Daoy (cell line): ENCODE measurements around the gene RHEX. TPM values are rescaled to one million over a fixed set of nuclear protein-coding genes. Genes with fewer than 3 reads are reported as not detected.
A peak's percentile ranks its signal among the peaks of the same experiment; 100 is the strongest.

Source experiments
- DNase-seq: peaks from one replicate; pipeline ENCODE4 v3.0.0-alpha.2; 2015; ENCODE audit warnings: low read depth
- total RNA-seq: library from RNA; depleted of rRNA; stranded (reverse); fragments of >200 nt; shearing (Covaris generic); gene quantifications from 2 replicates; pipeline ENCODE4 v1.2.3, GENCODE V29; 2014

RHEX gene
- total RNA-seq, 1 experiment from 2014 or later = not detected

DNA sequence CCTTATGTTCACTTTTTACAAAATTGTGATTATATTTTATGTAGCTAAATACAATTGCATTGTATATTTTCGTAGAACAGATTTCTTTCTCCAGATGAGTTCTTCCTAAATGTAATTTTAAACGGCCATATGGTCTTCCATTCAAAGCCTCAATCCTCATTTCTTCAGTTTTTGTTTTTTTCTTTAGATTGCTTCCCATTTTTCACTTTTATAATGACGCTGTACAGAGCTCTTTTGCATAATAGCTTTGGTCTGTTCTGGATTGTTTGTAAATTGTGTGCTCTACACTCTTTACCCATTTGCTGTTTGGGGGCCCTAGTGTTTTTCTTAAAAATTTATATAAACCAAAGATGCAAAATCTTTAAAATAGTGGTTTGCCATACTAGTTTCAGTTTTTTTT is 36.4 kb downstream of the RHEX start:
- DNase-seq = no peak

GRCh38 chr1:206094024-206094423 is 41.1 kb downstream of the RHEX start:
- DNase-seq = no peak

DNA sequence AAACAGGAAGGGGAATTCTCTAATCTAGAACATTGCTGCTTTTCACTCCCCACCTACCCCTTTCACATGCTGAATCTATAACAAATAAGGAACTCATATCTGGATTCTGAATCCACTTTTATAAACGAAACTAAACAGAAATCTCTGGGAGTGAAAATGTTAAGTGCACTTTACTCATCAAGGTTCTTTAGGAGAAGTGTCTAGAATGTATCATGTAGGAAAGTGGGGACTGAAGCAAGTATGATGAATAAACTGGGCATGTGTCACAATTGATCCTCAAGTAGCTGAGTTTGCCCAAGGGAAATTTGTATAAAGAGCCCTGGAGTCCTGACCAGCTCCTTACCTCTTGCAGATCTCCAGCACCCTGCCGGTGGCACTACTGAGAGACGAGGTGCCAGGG is 44.4 kb downstream of the RHEX start:
- no peak for DNase-seq

DNA sequence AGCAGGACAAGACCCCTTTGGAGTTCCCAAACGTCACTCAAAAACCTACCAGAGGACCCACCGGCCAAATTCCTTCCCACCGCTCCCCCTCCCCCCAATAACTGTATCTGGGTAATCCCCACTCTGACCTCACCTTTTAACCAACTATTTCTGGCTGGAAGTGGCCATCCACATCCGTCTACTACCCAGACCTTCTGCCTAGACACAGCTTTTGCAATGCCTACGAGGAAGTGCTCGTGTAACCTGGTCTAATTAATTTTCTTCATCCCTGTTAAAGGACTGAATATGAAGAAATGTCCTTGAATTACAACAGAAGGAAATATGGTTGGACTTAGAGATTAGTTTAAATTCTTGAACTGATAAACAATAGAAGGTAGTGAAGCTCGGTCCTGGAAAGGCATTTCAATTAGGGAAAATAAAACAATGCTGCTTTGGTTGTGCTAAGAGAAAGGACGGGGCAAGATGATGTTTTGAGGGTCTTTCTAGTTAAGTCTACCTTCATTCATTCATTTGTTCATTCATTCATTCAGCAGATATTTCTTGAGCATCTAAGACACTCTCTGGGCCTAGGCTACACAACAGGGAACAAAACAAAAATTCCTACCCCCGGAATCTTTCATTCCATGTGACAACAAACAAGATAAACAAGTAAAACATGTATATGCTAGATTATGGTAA is 45.4 kb downstream of the RHEX start:
- DNase-seq = no peak

DNA sequence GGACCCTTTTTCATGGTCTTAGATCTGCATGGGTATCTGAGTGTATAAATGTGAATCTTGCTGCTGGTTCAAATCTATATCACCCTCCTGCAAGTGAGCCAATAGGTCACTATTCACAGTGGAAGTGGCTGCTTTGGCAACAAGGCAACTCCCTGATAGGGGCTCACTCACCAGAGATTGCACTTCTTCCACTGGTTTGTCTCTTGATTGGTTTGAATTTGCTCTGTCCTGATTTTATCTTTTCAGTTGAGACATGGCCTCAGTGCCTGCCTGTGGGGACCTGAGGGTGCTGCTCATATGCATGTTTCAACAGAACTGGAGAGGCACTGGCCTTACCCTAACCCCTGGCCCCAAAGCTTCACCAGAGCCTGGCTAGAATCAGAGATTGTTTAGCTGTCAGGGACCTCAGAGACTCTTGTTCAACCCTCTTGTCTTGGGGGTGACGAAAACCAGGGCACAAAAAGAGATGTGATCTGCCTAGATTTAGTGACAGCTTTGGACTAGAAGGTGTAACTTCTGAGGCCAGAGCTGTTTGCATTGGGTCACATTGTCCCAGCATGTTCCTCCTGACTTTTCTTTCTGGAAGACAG is 47.3 kb downstream of the RHEX start:
- DNase-seq = no peak

DNA sequence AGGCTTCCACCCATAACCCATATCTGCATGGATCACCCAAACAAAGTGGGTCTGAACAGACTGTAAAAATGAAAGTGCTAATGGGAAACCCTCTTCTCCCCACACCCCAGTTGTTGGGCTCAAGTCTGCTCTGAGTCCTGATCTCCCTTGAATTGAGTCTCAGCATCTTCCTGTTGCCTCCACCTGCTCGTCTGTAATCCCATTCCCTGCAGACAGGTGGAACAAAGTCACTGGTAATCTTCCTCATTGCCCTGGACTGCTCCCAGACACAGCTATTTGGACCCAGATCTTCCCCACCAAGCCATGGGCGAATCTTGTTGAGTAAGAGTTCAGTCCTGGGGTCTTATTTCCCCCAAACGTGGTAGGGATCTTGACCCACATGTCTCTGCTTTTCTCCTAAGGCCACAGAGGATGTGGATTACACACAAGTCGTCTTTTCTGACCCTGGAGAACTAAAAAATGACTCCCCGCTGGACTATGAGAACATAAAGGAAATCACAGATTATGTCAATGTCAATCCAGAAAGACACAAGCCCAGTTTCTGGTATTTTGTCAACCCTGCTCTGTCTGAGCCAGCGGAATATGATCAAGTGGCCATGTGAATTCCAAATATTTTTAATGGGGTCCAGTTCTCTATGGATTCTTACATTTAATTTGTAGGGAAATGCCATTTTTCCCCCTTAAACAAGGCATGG is 48.5 kb downstream of the RHEX start:
- no peak for DNase-seq

GRCh38 chr1:206102292-206102936 is 49.4 kb downstream of the RHEX start:
- DNase-seq = no peak

DNA sequence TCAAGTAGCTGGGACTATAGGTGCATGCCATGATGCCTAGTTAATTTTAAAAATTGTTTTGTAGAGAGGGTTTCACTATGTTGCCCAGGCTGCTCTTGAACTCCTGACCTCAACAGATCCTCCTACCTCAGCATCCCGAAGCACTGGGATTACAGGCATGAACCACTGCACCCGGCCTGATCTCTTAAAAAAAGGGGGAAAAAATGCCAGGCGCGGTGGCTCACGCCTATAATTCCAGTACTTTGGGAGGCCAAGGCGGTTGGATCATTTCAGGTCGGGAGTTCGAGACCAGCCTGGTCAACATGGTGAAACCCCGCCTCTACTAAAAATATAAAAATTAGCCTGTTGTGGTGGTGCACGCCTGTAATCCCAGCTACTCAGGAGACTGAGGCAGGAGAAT is 51.0 kb downstream of the RHEX start:
- no peak for DNase-seq

DNA sequence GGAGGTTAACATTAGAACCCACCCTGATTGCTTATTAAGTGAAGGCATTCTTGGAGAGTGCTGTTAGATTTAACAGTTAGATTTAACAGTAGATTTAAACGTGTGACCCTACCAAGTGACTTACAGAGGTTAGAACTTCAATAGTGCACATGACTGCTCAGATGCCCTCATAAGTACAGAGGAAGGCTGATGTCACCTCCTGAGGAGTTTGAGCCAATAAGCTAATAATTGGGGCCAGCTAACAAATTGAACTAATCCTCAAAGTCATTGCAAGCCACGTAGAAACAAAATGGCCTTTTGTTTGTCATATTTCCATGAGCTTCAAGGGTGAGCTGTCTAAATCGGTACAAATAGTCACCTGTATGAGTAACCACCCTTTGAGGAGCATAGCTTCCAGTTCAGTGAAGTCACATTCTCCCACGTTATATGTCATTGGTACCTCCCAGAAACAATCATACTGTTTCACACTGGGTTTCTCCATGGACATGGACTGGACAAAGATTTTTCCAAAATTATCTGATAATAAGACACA is 52.6 kb downstream of the RHEX start:
- DNase-seq = no peak

DNA sequence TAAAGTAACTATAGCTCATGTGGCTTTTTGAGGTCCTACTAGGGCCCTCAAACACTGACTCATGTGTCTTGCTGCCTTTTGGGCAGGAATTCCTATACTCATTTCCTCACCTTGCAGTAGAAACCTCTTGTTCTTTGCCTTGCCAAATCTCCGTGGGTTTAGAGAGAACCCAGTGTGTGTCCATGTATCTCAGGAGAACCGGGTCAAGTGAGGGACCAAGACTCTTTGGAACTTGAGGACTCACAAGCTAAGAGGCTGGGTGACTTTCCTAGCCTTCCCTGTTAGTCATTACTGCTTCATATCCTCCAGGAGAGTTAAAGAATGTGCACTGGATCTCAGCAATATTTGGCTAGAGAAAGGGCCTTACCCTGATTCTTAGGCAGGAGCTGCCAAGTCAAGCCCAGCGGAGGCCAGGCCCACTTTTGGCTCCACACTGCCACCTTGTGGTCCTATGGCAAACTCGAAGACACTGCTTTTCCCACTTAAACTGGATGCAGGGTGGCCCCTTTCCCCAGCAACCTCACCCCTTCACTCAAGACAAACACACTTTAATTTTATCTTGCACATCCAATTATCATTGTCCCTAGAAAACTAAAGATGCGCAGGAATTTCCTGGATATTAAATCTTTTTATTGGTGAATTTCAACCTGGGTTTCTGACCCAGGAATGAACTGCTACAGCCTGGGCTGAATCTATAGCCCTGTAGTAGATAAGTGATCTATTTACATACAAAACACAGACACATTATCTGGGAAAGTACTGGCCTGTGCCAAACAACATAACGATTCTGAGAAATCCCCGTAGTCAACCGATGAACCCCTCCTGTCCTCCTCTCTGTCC is 53.6 kb downstream of the RHEX start:
- DNase-seq = peak; percentile 81

GRCh38 chr1:206107168-206107544 is 54.2 kb downstream of the RHEX start:
- DNase-seq = no peak

GRCh38 chr1:206108635-206109034 is 55.7 kb downstream of the RHEX start:
- no peak for DNase-seq

DNA sequence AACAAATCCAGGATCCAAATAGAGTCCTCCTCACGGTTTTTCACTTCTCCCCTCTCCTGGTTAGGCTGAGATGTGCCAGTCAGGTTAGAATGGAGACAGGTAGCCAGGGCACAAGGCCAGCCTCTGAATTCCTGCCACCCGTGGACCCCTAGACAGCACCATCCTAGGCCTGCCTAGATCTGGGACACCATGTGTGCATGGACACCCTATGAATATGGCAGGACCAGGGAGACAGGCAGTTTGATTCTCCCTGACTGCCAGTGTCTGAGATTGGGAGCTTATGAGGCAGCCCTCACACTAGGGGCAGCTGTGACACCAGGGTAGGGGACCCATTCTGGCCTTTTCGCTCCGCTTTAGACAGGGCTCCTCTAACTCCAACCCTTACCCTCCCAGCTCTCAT is 56.7 kb downstream of the RHEX start:
- no peak for DNase-seq

GRCh38 chr1:206110161-206110560 is 57.2 kb downstream of the RHEX start:
- no peak for DNase-seq

- DNase-seq = no peak
Measured at GRCh38 chr1:206110820-206111219, 57.8 kb downstream of the RHEX start.

DNA sequence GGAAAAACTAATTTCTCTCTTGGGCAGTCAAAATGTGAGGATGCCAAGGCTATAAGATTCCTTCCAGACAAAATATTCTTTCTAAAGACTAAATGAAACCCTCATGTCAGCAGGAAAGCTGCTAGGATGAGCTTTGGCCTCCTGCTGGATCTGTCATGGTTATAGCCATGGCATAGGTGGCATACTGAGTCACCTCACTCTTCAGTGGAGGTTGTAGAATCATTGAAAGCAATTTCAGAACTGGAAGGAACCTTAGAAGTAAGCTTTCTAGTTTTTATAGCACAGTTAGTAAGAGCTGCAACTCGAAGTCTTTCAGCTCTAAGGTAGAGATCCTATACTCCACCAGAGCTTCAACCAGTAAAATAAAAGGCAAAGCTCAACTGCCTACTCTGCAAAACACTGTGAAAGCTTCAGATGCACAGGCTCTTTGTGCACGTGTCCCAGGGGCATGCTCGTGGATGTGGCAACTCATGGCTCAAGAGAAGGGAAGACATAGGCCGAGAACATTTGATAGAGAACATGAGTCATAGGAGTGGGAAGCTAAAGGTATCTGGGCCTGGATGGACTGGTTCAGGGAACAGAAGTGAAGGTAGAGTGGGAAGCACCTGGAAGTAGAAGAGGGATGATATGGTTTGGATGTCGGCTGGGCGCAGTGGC is 58.4 kb downstream of the RHEX start:
- DNase-seq = no peak

DNA sequence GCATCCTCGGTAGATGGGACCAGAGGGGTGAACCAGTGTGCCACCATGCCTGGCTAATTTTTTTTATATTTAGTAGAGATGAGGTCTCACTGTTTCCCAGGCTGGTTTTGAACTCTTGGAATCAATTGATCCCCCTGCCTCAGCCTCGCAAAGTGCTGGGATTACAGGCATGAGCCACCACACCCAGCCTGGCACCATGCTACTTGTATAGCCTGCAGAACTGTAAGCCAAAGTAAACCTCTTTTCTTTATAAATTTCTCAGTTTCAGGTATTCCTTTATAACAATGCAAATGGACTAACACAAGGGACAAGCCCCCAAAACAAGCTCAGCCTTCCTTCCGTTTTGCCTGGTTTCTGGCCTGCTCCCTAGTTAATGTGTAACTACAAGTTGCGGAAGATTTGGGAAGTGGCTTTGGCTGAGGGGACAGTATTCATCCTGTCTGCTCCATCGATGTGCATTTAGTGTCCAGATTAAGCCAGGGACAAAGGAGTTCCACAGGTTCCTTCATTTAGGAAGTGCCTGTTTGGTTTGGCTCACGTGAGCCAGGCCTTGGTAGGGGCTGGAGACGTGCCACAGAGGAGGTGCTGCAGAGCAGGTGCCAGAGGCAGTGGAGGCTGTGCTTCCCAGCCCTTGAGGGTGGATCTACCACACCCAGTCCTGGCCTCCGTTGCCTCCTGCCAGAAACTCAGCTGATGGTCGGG is 59.8 kb downstream of the RHEX start:
- no peak for DNase-seq

DNA sequence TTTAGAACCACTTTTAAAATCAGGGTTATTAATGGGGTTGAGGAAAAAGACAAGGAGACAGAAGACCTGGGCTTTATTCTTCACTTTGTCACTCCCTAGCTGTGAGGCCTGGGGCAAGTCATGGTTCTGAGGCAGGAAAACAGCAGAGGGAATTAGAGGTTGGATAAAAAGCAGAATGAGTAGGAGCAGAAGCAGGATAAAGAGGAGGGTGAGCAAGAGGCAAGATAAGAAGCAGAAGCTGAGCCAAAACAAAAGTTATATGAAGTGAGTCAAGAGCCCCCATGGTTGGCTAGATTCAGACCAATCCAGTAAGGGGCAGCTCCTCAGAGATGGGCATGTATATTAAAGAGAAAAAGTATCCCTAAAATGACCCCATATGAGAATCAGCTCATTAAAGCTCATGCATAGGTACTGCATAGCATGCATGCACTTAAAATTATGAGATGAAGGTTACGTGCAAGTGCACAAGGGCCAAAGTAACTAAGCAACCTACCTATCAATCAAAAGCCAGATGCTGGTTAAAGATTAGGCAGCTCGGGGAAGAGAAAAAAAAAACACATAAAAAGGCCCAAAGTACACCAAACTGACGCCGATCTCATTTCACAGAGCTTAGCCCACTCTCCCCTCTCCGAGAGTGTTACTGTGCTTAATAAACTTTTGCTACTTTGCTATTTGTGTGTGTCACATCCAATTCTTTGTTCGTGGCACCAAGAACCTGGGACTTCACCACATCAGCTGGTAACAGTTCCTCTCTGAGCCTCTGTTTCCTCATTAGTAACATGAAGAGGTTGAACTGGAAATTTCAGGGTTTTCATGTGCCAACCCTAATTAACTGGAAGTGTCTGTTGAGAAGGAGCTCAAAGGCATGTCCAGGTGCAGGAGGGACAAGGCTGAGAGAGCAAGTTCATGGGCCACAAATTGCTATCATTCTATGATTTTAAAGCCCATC is 62.0 kb downstream of the RHEX start:
- DNase-seq = no peak

GRCh38 chr1:206115791-206116190 is 62.8 kb downstream of the RHEX start:
- no peak for DNase-seq
